ENCODE measurements around the gene PITRM1.

The PITRM1 gene

GRCh38 chr10:3137958-3138726, 34.4 kb downstream of the PITRM1 start:
- H2AFZ ChIP-seq (ENCODE audit: low read depth, low read length, severe bottlenecking): no peak overlapping the region
- H3K27ac ChIP-seq (ENCODE audit: low read depth, low read length): no peak overlapping the region
- no peaks in the 10 kb centered on the region for H3K79me2 ChIP-seq (ENCODE audit: insufficient read depth, low read length)
- H3K4me2 ChIP-seq (ENCODE audit: low read depth, low read length, poor library complexity, severe bottlenecking): no peak overlapping the region
- peaks cover 24% of the 10 kb centered on the region for H3K36me3 ChIP-seq (ENCODE audit: low read length)
- H3K9me2 ChIP-seq (replicated peaks; ENCODE audit: insufficient read depth, low read length): no peaks in the 10 kb centered on the region
- H3K9ac ChIP-seq (ENCODE audit: low read length): no peak overlapping the region
- no peaks in the 10 kb centered on the region for H3K27me3 ChIP-seq (ENCODE audit: low read length)
- H3K4me3 ChIP-seq (ENCODE audit: insufficient read depth, low read length, poor library complexity, severe bottlenecking): no peak overlapping the region
- H3F3A ChIP-seq (ENCODE audit: insufficient read depth): peaks cover 4% of the 10 kb centered on the region; the same call in 1 of the 2 replicates
- H4K20me1 ChIP-seq (ENCODE audit: low read depth, low read length): no peaks in the 10 kb centered on the region
- no peak for TF ChIP-seq CTCF (IDR thresholded peaks at IDR 0.05; ENCODE audit: insufficient read depth, low read length, poor library complexity, severe bottlenecking)
- no peak for TF ChIP-seq EZH2phosphoT487 (conservative IDR thresholded peaks at IDR 0.05; ENCODE audit: low read length)
- H3K9me3 ChIP-seq (ENCODE audit: insufficient read depth, low read length): no peaks in the 10 kb centered on the region

- no peak overlapping the region for H3K9ac ChIP-seq (ENCODE audit: low read length)
- no peaks in the 10 kb centered on the region for H3K9me3 ChIP-seq (ENCODE audit: insufficient read depth, low read length)
- H3K4me2 ChIP-seq (ENCODE audit: low read depth, low read length, poor library complexity, severe bottlenecking): no peak overlapping the region
- H3F3A ChIP-seq (ENCODE audit: insufficient read depth): peaks cover 4% of the 10 kb centered on the region; the same call in 1 of the 2 replicates
- TF ChIP-seq CTCF (IDR thresholded peaks at IDR 0.05; ENCODE audit: insufficient read depth, low read length, poor library complexity, severe bottlenecking): no peak
- no peak for TF ChIP-seq EZH2phosphoT487 (conservative IDR thresholded peaks at IDR 0.05; ENCODE audit: low read length)
- peaks cover 27% of the 10 kb centered on the region for H3K36me3 ChIP-seq (ENCODE audit: low read length)
- no peaks in the 10 kb centered on the region for H3K27me3 ChIP-seq (ENCODE audit: low read length)
- no peak overlapping the region for H3K27ac ChIP-seq (ENCODE audit: low read depth, low read length)
- H3K9me2 ChIP-seq (replicated peaks; ENCODE audit: insufficient read depth, low read length): no peaks in the 10 kb centered on the region
- H3K4me3 ChIP-seq (ENCODE audit: insufficient read depth, low read length, poor library complexity, severe bottlenecking): no peak overlapping the region
- no peaks in the 10 kb centered on the region for H4K20me1 ChIP-seq (ENCODE audit: low read depth, low read length)
- H3K79me2 ChIP-seq (ENCODE audit: insufficient read depth, low read length): no peaks in the 10 kb centered on the region
- no peak overlapping the region for H2AFZ ChIP-seq (ENCODE audit: low read depth, low read length, severe bottlenecking)
Measured at GRCh38 chr10:3136763-3137611, 35.6 kb downstream of the PITRM1 start.

GRCh38 chr10:3136336-3136735, 36.2 kb downstream of the PITRM1 start:
- Histone ChIP-seq H3K9me3 (ENCODE audit: insufficient read depth, low read length) (no peaks in the 10 kb centered on the region), H3K4me3 (ENCODE audit: insufficient read depth, low read length, poor library complexity, severe bottlenecking) (no peak overlapping the region), H4K20me1 (ENCODE audit: low read depth, low read length) (no peaks in the 10 kb centered on the region), H3F3A (ENCODE audit: insufficient read depth) (peaks cover 4% of the 10 kb centered on the region; the same call in 1 of the 2 replicates), H3K36me3 (ENCODE audit: low read length) (peaks cover 27% of the 10 kb centered on the region), H3K4me2 (ENCODE audit: low read depth, low read length, poor library complexity, severe bottlenecking) (no peak overlapping the region), H3K27me3 (ENCODE audit: low read length) (no peaks in the 10 kb centered on the region), H3K9ac (ENCODE audit: low read length) (no peak overlapping the region), H3K9me2 (replicated peaks; ENCODE audit: insufficient read depth, low read length) (no peaks in the 10 kb centered on the region), H3K27ac (ENCODE audit: low read depth, low read length) (no peak overlapping the region), H3K79me2 (ENCODE audit: insufficient read depth, low read length) (no peaks in the 10 kb centered on the region), H2AFZ (ENCODE audit: low read depth, low read length, severe bottlenecking) (no peak overlapping the region)
- no peak for TF ChIP-seq EZH2phosphoT487 (conservative IDR thresholded peaks at IDR 0.05; ENCODE audit: low read length)
- no peak for TF ChIP-seq CTCF (IDR thresholded peaks at IDR 0.05; ENCODE audit: insufficient read depth, low read length, poor library complexity, severe bottlenecking)

All from SU-DHL-6 (cell line).